ENCODE data around the gene TNFRSF13B. TPM values are rescaled to one million over a fixed set of nuclear protein-coding genes. Genes with fewer than 3 reads are reported as not detected.

The TNFRSF13B gene
- total RNA-seq, 3 donors from 2014 or later (not counting 1 experiment from before 2014, with no cell fraction given): 0.70 to 7.7 (median 0.89) TPM

- no peak overlapping the region for H3K27ac Mint-ChIP-seq
- 82% methylated on average over 6 of the region's 6 CpGs for WGBS (ENCODE audit: insufficient coverage)
Observed at GRCh38 chr17:16932611-16933010, 39.3 kb downstream of the TNFRSF13B start.

DNA sequence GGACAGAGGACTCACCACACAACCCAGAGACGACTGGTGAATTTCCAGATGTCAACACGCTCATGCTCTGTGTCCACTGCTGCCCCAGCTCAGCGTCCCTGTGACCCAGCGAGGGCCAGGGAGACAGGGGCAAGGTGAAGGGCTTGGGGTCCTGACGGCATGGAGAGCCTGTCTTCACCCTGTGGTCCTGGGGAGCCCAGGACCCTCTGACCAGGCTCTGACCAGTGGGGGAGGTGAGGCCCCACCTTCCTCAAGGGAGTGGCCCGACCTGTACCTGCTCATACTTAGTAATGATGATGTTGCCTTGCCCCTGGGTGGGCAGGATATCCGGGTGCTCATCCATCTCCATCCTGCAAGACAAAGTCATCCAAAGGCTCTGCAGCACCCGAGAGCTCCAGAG lies 39.8 kb downstream of the TNFRSF13B start:
- Histone ChIP-seq H3K4me1 (ENCODE audit: control insufficient read depth, insufficient read depth, low read length) (no peaks in the 10 kb centered on the region), H3K36me3 (ENCODE audit: control insufficient read depth, insufficient read depth, low read length) (no peaks in the 10 kb centered on the region), H3K27ac (ENCODE audit: low read length) (no peak overlapping the region), H3K4me3 (ENCODE audit: low read length) (no peak overlapping the region), H3K9me3 (ENCODE audit: control insufficient read depth, insufficient read depth, low read length) (no peaks in the 10 kb centered on the region), H3K27me3 (ENCODE audit: control insufficient read depth, insufficient read depth, low read length) (no peaks in the 10 kb centered on the region)
- WGBS (ENCODE audit: insufficient coverage): 85% methylated on average over 8 of the region's 8 CpGs
- ATAC-seq: no peak
- intact Hi-C loops (cut with micrococcal nuclease): no loop called here
- no peaks in the 10 kb centered on the region for H3K4me1 Mint-ChIP-seq
- H3K4me3 Mint-ChIP-seq: no peak overlapping the region
- H3K27me3 Mint-ChIP-seq (ENCODE audit: low read depth in 2 of 2): peaks cover 0 to 4% of the 10 kb centered on the region in 2 donors
- TF ChIP-seq CTCF (IDR thresholded peaks at IDR 0.05): no peak
- H3K27ac Mint-ChIP-seq: no peak overlapping the region
- H3K9me3 Mint-ChIP-seq: no peaks in the 10 kb centered on the region
- H3K36me3 Mint-ChIP-seq: no peaks in the 10 kb centered on the region
- DNase-seq: no peak

More at GRCh38 chr17:16932611-16933010, 39.3 kb downstream of the TNFRSF13B start:
- Mint-ChIP-seq H3K9me3 (no peaks in the 10 kb centered on the region), H3K36me3 (no peaks in the 10 kb centered on the region), H3K27me3 (ENCODE audit: low read depth in 2 of 2) (peaks cover 0 to 6% of the 10 kb centered on the region in 2 donors), H3K4me3 (no peak overlapping the region), H3K4me1 (no peaks in the 10 kb centered on the region)
- Histone ChIP-seq H3K4me3 (ENCODE audit: low read length) (no peak overlapping the region), H3K9me3 (ENCODE audit: control insufficient read depth, insufficient read depth, low read length) (no peaks in the 10 kb centered on the region), H3K27me3 (ENCODE audit: control insufficient read depth, insufficient read depth, low read length) (no peaks in the 10 kb centered on the region), H3K4me1 (ENCODE audit: control insufficient read depth, insufficient read depth, low read length) (no peaks in the 10 kb centered on the region), H3K36me3 (ENCODE audit: control insufficient read depth, insufficient read depth, low read length) (no peaks in the 10 kb centered on the region), H3K27ac (ENCODE audit: low read length) (no peak overlapping the region)
- no peak for TF ChIP-seq CTCF (IDR thresholded peaks at IDR 0.05)
- intact Hi-C loops (cut with micrococcal nuclease): no loop called here
- DNase-seq (no peak), ATAC-seq (no peak)

DNA sequence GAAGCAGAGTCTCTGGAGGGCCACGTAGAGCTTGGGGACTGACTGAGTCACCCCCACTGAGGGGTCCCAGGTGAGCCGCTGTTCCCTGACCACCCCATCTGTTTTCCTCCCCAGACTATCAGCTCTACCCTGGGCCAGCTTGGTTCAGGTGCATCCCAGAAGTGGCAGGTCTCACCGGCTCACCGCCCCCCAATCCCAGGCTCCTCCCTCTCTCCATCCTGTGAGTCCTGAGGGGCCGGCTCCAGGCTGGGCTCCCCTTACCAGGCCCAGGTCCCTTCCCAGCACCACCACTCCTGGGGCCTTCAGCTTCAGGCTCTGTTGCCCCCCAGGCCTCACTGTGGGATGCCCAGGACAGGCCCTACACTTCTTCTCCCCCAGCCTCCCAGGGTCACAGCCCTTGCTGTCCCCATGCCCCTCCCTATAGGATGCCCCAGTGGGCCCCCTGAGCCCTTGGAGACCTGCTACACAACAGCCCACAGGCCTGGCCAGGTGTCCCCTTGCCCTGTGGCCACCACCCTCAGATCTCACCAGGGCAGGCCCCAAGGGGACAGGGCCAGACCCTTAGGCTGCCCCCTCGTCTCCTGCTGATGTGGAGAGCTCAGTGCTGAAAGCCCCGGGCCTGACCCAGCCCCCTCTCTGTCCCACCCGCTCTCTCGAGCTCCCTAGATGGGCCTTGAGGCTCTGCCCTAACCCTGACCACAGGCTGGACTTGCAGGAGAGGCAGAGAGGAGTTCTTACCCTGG lies 40.4 kb downstream of the TNFRSF13B start:
- TF ChIP-seq CTCF (IDR thresholded peaks at IDR 0.05): no peak
- ATAC-seq (no peak), DNase-seq (no peak)
- H3K4me3 ChIP-seq (ENCODE audit: low read length): no peak overlapping the region
- no peaks in the 10 kb centered on the region for H3K27me3 ChIP-seq (ENCODE audit: control insufficient read depth, insufficient read depth, low read length)
- Mint-ChIP-seq H3K36me3 (no peaks in the 10 kb centered on the region), H3K4me1 (no peaks in the 10 kb centered on the region), H3K4me3 (no peak overlapping the region), H3K9me3 (no peaks in the 10 kb centered on the region), H3K27me3 (ENCODE audit: low read depth in 2 of 2) (no peaks in the 10 kb centered on the region), H3K27ac (no peak overlapping the region)
- H3K9me3 ChIP-seq (ENCODE audit: control insufficient read depth, insufficient read depth, low read length): no peaks in the 10 kb centered on the region
- H3K4me1 ChIP-seq (ENCODE audit: control insufficient read depth, insufficient read depth, low read length): no peaks in the 10 kb centered on the region
- 86% methylated on average over 9 of the region's 9 CpGs for WGBS (ENCODE audit: insufficient coverage)
- H3K27ac ChIP-seq (ENCODE audit: low read length): no peak overlapping the region
- no peaks in the 10 kb centered on the region for H3K36me3 ChIP-seq (ENCODE audit: control insufficient read depth, insufficient read depth, low read length)
- intact Hi-C loops (cut with micrococcal nuclease): no loop called here
